Right kidney (tissue), 1 donor: Measurements from ENCODE around the gene TRIM33.
A peak's percentile ranks its signal among the peaks of the same experiment; 100 is the strongest.
"Not testable (repeated sequence)": the region's sequence is repeated elsewhere in the genome, so short reads cannot be mapped to it uniquely, and the experiment has no call there.

ENCODE experiments used
- DNase-seq: peaks from one replicate; pipeline ENCODE4 v3.0.0-alpha.2; 2016

The TRIM33 gene

DNA sequence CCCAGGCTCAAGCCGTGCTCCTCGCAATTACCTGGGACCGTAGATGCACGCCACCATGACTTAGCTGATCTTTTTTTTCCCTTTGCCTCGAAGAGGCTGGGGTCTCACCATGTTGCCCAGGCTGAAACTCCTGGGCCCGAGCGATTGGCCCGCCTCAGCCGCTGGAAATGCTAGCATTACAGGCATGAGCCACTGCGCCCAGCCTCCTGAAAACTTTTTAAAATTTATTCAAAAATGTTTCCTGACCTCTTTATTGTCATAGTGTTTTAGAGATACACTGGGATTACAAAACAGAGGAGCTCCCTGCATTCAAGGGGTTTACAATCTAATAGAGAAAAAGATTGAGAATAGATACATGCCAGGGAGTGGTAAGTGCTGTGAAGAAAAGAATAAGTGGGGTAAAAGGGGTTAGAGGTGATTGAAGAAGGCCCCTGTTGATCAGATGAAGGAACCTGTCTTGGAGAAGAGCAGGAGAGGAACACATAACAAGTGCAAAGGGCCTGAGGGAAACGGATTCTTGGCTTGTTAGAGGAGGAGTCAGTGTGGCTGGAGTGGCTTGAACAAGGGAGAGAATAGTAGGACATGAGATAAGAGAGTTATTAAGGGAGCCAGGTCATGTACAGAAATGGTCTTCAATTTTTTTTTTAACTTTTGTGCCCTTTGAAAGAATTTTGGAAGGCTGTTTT, 1.7 kb upstream of the TRIM33 start:
- no peak for DNase-seq

- DNase-seq, result peak; percentile 87
These were observed 550 bp downstream of the TRIM33 start for GRCh38 chr1:114510274-114511031.

DNA sequence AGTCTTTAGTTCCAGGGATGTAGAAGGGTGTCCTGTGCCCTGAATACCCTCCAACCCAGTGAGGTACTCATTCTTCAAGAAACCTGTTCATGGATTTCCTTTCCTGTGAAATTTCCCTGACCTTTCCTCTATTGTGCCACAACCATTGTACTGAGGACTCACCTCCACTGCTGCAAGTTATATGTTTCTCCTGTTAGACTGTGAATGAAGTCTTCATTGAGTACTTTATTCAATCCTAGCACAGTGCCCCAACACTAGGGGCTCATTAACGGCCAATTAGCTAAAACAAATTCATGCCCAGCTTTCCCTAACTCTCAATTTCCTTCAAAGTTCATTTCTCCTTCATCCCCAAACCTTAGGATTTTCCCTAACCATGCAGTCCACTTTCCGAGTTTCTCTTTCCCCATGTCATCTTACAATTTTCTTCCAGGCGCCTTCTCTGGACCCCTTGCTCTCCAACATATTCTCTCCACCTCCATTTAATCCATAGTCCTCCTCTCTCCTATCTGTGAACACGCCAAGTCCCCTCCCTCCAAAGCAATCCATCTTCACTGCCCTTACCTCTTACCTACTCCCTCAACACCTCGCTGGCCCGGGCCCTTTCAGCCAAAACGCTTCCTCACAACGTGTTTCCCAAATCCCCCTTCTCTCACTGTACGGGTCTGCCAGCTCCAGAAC, 1.3 kb downstream of the TRIM33 start:
- no peak for DNase-seq

GRCh38 chr1:114508386-114508898, 2.6 kb downstream of the TRIM33 start:
- DNase-seq, result no peak

GRCh38 chr1:114507513-114507912, 3.5 kb downstream of the TRIM33 start:
- DNase-seq, result no peak

GRCh38 chr1:114505148-114505561, 5.8 kb downstream of the TRIM33 start:
- DNase-seq, result no peak

DNA sequence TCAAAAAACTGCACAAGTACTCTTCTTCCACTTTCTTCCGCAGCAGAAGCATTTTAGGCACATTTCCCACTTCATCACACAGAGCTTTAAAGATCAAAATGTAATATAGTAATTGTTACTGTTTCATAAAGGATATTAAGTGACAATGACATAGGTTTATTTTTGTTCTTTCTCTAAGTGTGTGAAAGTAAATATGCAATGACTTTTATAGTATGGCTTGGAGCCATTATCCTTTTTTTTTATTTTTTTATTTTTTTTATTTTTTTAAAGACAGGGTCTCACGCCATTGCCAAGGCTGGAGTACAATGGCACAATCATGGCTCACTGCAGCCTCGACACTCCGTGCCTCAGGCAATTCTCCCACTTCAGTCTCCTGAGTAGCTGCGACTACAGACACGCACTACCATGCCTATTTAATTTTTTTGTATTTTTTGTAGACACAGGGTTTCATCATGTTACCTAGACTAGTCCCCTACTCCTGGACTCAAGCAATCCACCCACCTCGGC, 7.0 kb downstream of the TRIM33 start:
- DNase-seq, result no peak

DNA sequence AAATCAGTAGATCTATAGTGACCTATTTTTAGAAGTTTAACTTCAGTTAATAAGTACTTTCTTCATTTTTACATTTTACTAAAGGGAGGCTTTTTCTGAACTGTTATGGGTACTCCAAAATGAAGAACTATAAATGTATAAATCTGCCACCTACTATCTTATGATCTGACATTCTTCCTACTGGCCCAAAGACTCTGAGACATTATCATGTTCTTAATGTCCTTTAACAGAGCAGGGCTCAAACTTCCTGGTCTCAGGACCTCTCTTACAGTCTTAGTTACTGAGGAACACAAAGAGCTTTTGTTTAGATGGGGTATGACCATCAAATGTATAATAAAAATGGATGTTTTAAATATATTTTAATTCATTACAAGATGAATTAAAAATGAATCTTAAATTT, 8.9 kb downstream of the TRIM33 start:
- DNase-seq, result no peak

- no peak for DNase-seq
These were observed 11.5 kb downstream of the TRIM33 start for GRCh38 chr1:114499478-114499877.

- DNase-seq, result no peak
These were observed 14.9 kb downstream of the TRIM33 start for GRCh38 chr1:114496089-114496488.

- no peak for DNase-seq
These were observed 15.5 kb downstream of the TRIM33 start for GRCh38 chr1:114495486-114495885.

GRCh38 chr1:114492978-114493377, 18.0 kb downstream of the TRIM33 start:
- DNase-seq, result no peak

DNA sequence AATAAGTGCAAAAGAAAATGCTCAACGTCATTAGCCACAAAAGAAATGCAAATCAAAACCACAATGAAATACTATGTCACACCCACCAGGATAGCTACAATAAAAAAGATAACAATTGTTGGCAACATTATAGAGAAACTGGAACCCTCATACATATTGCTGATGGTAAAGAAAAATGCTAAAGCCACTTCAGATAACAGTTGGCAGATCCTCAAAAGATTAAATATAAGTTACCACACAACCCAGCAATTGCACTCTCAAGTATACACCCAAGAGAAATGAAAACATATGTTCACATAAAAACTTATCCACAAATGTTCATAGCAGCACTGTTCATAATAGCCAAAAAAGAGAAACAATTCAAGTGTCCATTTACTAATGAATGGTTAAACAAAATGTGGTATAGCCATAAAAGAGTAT, 20.7 kb downstream of the TRIM33 start:
- no peak for DNase-seq

GRCh38 chr1:114488739-114489138, 22.3 kb downstream of the TRIM33 start:
- no peak for DNase-seq

DNA sequence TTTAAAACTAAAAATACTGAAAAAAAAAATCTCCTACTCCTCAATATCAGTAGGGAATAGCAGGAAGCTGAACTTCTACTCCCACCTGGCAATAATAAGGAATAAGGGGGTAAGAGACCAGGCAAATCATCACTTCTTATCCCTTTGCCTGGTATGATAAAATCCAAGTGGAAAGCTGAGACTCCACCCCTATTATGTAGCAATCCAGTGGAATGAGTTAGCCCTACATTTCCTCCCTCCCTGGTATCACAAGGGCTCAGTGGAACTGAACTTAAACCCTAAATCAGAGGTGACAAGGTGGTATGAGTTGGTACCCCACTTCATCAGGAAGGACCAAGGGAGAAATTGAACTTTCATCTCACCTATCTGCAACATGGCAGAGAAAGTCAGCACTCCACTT, 25.7 kb downstream of the TRIM33 start:
- DNase-seq, result no peak

- no peak for DNase-seq
These were observed 28.4 kb downstream of the TRIM33 start for GRCh38 chr1:114482585-114482984.

DNA sequence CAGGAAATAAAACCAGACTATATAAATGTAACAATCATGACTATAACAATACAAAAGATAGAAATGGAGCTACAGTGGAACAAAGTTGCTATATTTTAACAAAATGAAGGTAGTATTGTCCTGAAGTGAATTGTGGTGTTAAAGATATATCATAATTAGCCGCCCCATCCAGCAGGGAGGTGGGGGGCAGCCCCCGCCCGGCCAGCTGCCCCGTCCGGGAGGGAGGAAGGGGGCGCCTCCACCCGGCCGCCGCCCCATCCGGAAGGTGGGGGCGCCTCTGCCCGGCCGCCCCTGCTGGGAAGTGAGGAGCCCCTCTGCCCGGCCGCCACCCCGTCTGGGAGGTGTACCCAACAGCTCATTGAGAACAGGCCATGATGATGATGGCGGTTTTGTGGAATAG, 31.4 kb downstream of the TRIM33 start:
- not testable (repeated sequence) for DNase-seq

DNA sequence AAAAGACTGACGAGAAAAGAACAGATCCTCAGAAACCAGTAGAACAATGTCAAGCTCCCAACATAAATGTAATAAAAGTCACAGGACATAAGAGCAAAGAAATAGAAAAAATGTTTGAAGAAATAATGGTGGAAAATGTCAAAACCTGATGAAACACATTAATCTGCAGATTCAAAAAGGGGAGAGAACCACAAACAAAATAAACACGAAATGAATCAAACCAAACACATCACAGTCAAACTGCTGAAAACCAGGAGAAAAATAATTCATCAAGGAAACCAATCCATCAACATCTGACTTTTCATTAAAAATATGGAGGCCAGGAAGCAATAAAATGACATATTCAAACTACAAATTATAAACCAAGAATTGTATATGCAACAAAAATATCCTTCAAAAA, 31.9 kb downstream of the TRIM33 start:
- DNase-seq, result no peak

GRCh38 chr1:114473796-114474195, 37.2 kb downstream of the TRIM33 start:
- no peak for DNase-seq

DNA sequence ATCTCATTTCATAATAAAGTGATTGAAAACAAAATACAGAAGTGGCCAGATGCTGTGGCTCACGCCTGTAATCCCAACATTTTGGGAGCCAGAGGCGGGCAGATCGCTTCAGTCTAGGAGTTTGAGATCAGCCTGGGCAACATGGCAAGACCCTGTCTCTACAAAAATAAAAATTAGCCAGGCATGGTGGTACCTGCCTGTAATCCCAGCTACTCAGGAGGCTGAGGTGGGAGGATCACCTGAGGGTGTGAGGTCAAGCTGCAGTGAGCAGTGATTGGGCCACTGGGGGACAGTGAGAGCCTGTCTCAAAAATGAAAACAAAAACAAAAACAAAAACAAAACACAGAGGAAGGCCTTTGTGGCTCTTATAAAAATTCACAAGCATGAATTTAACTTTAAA, 38.6 kb downstream of the TRIM33 start:
- no peak for DNase-seq

DNA sequence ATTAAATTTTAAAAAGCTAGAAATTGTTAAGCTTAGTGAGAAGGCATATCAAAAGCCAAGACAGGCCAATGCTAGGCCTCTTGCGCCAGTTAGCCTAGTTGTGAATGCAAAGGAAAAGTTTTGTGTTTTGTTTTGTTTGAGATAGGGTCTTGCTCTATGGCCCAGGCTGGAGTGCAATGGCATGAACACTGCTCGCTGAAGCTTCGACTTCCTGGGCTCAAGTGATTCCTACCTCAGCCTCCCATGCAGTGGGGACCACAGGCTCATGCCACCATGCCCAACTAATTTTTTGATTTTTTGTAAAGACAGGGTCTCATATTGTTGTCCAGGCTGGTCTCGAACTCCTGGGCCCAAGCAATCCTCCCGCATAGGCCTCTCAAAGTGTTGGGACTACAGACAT, 40.3 kb downstream of the TRIM33 start:
- DNase-seq, result no peak

- DNase-seq, result no peak
These were observed 42.1 kb downstream of the TRIM33 start for GRCh38 chr1:114468710-114469468.
